ENCODE results near the gene ARMC5. TPM values are rescaled to one million over a fixed set of nuclear protein-coding genes. Genes with fewer than 3 reads are reported as not detected.
A peak's percentile ranks its signal among the peaks of the same experiment; 100 is the strongest.

The ARMC5 gene
- total RNA-seq, 1 donor from 2014 or later: 5.4 TPM

DNA sequence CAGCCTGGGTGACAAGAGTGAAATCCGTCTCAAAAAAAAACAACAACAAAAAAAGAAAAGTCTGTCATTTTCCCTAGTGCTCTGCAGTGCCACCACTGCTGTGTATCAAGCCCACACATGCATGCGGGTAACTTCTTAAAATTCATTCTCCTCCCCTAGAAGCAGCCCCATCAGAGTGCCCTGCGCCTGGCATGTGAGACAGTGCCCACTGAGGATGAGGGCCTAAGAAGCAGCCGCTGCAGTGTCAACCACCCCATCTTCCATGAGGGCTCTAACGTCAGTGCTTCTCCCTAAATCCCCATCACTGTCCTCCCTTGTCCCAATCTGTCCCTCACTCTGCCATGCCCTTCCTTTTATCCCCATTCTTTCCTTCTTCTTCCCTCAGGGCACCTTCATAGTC is 41.4 kb upstream of the ARMC5 start:
- no peaks in the 10 kb centered on the region for H3K36me3 Mint-ChIP-seq
- no peaks in the 10 kb centered on the region for H3K79me2 ChIP-seq (ENCODE audit: low read depth)
- no peaks in the 10 kb centered on the region for H3K27me3 ChIP-seq
- H3K4me3 ChIP-seq: no peak overlapping the region
- H3K27ac Mint-ChIP-seq: no peak overlapping the region
- H3K9ac ChIP-seq: no peak overlapping the region
- H3K9me3 Mint-ChIP-seq: peaks cover 9% of the 10 kb centered on the region
- no peak for DNase-seq (ENCODE audit: low spot score)
- H3K27me3 Mint-ChIP-seq (ENCODE audit: insufficient read depth, low read depth): peaks cover 3% of the 10 kb centered on the region
- H4K20me1 ChIP-seq (ENCODE audit: low read depth): no peaks in the 10 kb centered on the region
- no peaks in the 10 kb centered on the region for H3F3A ChIP-seq (ENCODE audit: low read depth)
- TF ChIP-seq EZH2phosphoT487 (IDR thresholded peaks at IDR 0.05) (no peak), EZH2 (IDR thresholded peaks at IDR 0.05) (no peak)
- TF ChIP-seq, protein P1, sequence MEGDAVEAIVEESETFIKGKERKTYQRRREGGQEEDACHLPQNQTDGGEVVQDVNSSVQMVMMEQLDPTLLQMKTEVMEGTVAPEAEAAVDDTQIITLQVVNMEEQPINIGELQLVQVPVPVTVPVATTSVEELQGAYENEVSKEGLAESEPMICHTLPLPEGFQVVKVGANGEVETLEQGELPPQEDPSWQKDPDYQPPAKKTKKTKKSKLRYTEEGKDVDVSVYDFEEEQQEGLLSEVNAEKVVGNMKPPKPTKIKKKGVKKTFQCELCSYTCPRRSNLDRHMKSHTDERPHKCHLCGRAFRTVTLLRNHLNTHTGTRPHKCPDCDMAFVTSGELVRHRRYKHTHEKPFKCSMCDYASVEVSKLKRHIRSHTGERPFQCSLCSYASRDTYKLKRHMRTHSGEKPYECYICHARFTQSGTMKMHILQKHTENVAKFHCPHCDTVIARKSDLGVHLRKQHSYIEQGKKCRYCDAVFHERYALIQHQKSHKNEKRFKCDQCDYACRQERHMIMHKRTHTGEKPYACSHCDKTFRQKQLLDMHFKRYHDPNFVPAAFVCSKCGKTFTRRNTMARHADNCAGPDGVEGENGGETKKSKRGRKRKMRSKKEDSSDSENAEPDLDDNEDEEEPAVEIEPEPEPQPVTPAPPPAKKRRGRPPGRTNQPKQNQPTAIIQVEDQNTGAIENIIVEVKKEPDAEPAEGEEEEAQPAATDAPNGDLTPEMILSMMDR (IDR thresholded peaks at IDR 0.05): no peak
- no peaks in the 10 kb centered on the region for H3K4me1 Mint-ChIP-seq
- no peak overlapping the region for H2AFZ ChIP-seq (replicated peaks)
- no peaks in the 10 kb centered on the region for H3K9me3 ChIP-seq (ENCODE audit: low read depth)
- no peaks in the 10 kb centered on the region for H3K4me1 ChIP-seq
- H3K4me3 Mint-ChIP-seq: peak overlapping the region; percentile 52
- H3K4me2 ChIP-seq: no peak overlapping the region
- no peaks in the 10 kb centered on the region for H3K36me3 ChIP-seq
- H3K27ac ChIP-seq: no peak overlapping the region

DNA sequence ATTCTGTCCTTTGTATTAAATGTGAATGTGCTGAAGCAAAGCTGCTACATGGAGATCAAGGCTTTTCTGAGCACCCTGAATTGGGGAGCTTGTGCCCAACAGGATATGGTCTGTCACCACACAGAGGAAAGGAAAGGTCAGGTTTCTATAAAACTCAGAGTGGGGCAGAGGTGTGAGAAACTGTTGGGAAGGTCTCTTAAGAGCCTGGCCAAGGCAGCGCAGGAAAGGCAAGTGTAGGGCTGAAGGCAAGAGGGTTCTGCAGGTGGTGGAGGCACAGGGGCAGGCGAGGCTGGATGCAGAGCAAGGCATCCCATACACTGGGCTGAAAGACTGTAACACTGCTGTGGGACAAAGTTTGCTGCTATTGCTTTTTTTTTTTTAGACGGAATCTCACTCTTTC is 39.3 kb upstream of the ARMC5 start:
- Mint-ChIP-seq H3K27me3 (ENCODE audit: insufficient read depth, low read depth) (peaks cover 3% of the 10 kb centered on the region), H3K27ac (no peak overlapping the region), H3K4me1 (no peaks in the 10 kb centered on the region), H3K9me3 (peaks cover 9% of the 10 kb centered on the region), H3K4me3 (no peak overlapping the region), H3K36me3 (no peaks in the 10 kb centered on the region)
- no peaks in the 10 kb centered on the region for H3F3A ChIP-seq (ENCODE audit: low read depth)
- no peak overlapping the region for H3K27ac ChIP-seq
- H3K4me1 ChIP-seq: no peaks in the 10 kb centered on the region
- no peak for DNase-seq (ENCODE audit: low spot score)
- no peaks in the 10 kb centered on the region for H3K79me2 ChIP-seq (ENCODE audit: low read depth)
- no peaks in the 10 kb centered on the region for H3K27me3 ChIP-seq
- no peak overlapping the region for H2AFZ ChIP-seq (replicated peaks)
- H3K36me3 ChIP-seq: no peaks in the 10 kb centered on the region
- H4K20me1 ChIP-seq (ENCODE audit: low read depth): no peaks in the 10 kb centered on the region
- no peak overlapping the region for H3K9ac ChIP-seq
- TF ChIP-seq, protein P1 (IDR thresholded peaks at IDR 0.05): no peak
- TF ChIP-seq EZH2 (IDR thresholded peaks at IDR 0.05) (no peak), EZH2phosphoT487 (IDR thresholded peaks at IDR 0.05) (no peak)
- H3K4me2 ChIP-seq: no peak overlapping the region
- no peaks in the 10 kb centered on the region for H3K9me3 ChIP-seq (ENCODE audit: low read depth)
- H3K4me3 ChIP-seq: no peak overlapping the region

DNA sequence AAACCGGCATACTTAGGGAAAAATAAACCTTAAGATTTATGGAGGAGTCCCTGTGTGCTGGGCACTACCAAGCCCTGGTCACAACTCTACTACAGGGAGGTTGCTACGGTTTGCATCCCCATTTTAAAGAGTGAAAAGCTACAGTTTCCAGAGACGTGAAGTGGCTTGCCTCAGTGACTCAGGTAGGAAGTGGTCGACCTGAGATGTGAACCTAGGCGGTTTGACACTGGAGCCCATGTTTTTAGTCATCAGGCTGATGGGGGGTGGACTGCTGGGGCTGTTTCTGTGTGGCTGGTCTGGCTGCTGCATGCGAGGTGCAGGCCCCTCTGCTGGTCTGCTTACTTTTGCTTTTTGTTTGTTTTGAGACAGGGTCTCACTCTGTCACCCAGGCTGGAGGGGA is 37.7 kb upstream of the ARMC5 start:
- no peaks in the 10 kb centered on the region for H3K9me3 ChIP-seq (ENCODE audit: low read depth)
- no peaks in the 10 kb centered on the region for H3K79me2 ChIP-seq (ENCODE audit: low read depth)
- peaks cover 11% of the 10 kb centered on the region for H3K9me3 Mint-ChIP-seq
- H2AFZ ChIP-seq (replicated peaks): no peak overlapping the region
- no peaks in the 10 kb centered on the region for H3F3A ChIP-seq (ENCODE audit: low read depth)
- no peak overlapping the region for H3K9ac ChIP-seq
- DNase-seq (ENCODE audit: low spot score): no peak
- no peaks in the 10 kb centered on the region for H3K4me1 ChIP-seq
- H3K27me3 Mint-ChIP-seq (ENCODE audit: insufficient read depth, low read depth): peaks cover 3% of the 10 kb centered on the region
- H3K36me3 Mint-ChIP-seq: no peaks in the 10 kb centered on the region
- no peaks in the 10 kb centered on the region for H3K36me3 ChIP-seq
- no peak overlapping the region for H3K27ac ChIP-seq
- no peaks in the 10 kb centered on the region for H3K27me3 ChIP-seq
- H3K4me3 ChIP-seq: no peak overlapping the region
- no peak overlapping the region for H3K27ac Mint-ChIP-seq
- H3K4me1 Mint-ChIP-seq: no peaks in the 10 kb centered on the region
- no peak overlapping the region for H3K4me2 ChIP-seq
- TF ChIP-seq EZH2 (IDR thresholded peaks at IDR 0.05) (no peak), EZH2phosphoT487 (IDR thresholded peaks at IDR 0.05) (no peak)
- TF ChIP-seq, protein P1 (IDR thresholded peaks at IDR 0.05): no peak
- H3K4me3 Mint-ChIP-seq: no peak overlapping the region
- H4K20me1 ChIP-seq (ENCODE audit: low read depth): no peaks in the 10 kb centered on the region
